SIG-M5 treated with dmso at 0.1 percent for 504 hours (cell line): ENCODE measurements around the gene IL16.

ENCODE experiments used
- DNase-seq: peaks from one replicate; lab custom pipeline; 2025; ENCODE audit not compliant: unreplicated experiment; lab: John Stamatoyannopoulos, UW

Gene IL16

GRCh38 chr15:81254277-81254915, 57.7 kb downstream of the IL16 start:
- no peak for DNase-seq

GRCh38 chr15:81254916-81255290, 58.2 kb downstream of the IL16 start:
- DNase-seq: no peak

GRCh38 chr15:81255315-81255957, 58.8 kb downstream of the IL16 start:
- DNase-seq: no peak

- no peak for DNase-seq
Measured at GRCh38 chr15:81255958-81256320, 59.3 kb downstream of the IL16 start.

- peak; percentile 38 for DNase-seq
Measured at GRCh38 chr15:81256916-81257315, 60.2 kb downstream of the IL16 start.

GRCh38 chr15:81257435-81257834, 60.8 kb downstream of the IL16 start:
- DNase-seq: no peak

GRCh38 chr15:81258455-81258854, 61.8 kb downstream of the IL16 start:
- no peak for DNase-seq

- DNase-seq: no peak
Measured at GRCh38 chr15:81259760-81260298, 63.1 kb downstream of the IL16 start.

GRCh38 chr15:81261172-81261811, 64.6 kb downstream of the IL16 start:
- no peak for DNase-seq

GRCh38 chr15:81263477-81263876, 66.8 kb downstream of the IL16 start:
- no peak for DNase-seq

- no peak for DNase-seq
Measured at GRCh38 chr15:81264072-81264857, 67.6 kb downstream of the IL16 start.

- no peak for DNase-seq
Measured at GRCh38 chr15:81265256-81265943, 68.7 kb downstream of the IL16 start.

- peak; percentile 77 for DNase-seq
Measured at GRCh38 chr15:81265944-81266775, 69.5 kb downstream of the IL16 start.

- no peak for DNase-seq
Measured at GRCh38 chr15:81268340-81268739, 71.7 kb downstream of the IL16 start.

- DNase-seq: peak; percentile 25
Measured at GRCh38 chr15:81268881-81269601, 72.4 kb downstream of the IL16 start.

GRCh38 chr15:81270188-81270587, 73.5 kb downstream of the IL16 start:
- DNase-seq: no peak

GRCh38 chr15:81270781-81271491, 74.3 kb downstream of the IL16 start:
- DNase-seq: no peak

- DNase-seq: no peak
Measured at GRCh38 chr15:81271761-81272644, 75.3 kb downstream of the IL16 start.
